GM18858 (cell line): ENCODE data around the gene CCT6B.

Experiments used
- ATAC-seq: cut with Tn5 transposase; IDR thresholded peaks from one replicate; pipeline ENCODE4 v1.9.1; 2021; ENCODE audit not compliant: unreplicated experiment

The CCT6B gene

DNA sequence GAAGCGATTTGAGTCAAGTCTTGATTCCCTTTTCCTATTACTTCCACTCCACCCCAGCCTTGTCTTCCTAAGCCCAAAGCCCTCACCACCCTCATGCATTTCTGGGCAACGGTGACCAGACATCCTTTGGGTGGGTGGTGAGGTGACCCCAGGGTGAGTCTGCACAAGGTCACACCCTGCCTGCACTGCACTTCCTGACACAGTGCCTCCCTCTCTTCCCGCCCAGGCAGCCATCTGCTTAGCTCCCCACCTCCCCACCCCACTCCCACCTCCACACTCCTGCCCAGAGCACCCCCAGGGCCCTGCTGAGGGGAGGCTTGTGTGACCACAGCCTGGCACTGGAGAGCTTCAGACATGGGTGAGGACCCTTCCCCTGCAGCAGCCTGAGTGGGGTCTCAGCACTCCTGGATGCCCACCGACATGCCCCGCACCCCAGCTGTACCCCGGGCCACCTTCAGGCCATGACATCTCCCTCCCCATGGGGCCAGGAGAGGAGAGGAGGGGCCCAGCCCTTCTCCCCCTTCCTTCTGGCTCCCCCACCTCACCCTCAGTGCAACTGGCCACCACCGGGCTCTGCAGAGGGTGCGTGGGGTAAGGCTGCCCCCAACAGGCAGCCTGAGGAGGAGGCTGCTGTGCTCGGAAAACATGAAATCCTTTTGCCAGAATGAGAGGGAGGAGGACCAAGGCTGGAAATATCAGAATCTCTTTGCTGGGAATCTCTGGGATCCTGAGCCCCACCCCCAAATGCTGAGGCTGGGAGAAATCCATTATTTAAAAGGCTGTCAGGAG lies 68.6 kb downstream of the CCT6B start:
- ATAC-seq = no peak

DNA sequence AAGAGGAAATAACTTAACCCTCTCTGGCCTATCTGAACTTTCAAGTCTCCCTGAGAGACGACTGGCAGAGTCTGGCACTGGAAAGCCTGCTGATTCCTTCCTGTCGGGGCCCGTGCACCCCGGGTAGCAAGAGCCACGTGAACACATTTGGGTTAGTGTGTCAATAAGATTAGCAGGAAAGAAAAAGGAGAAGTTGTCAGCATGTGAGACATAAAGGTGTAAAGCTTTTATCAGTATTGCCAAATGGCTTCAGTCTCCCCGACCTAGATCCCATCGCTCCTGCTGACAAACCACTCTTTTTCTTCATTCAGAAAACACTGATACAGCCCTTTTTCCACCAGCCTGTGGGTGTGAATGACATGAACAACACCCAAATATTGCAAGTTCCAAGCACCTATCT lies 74.4 kb downstream of the CCT6B start:
- ATAC-seq = no peak

DNA sequence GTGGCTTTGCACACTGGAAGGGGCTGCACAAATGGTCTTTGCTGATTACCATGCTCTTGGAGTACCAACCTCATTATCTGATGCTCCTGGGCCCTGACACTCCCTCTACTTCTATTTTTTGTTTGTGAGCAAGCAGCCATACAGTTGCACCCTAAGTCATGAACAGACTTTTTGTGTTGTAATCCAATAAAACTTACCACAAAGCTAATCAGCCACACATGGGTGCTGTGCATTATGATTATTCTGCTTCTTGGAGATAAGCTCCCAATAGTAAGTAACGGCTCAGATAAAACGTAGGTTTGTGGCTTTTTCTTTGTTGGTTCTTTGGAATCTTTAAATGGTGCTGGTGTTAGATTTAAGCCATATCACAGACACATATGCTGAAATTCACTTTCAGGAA lies 76.2 kb downstream of the CCT6B start:
- no peak for ATAC-seq

DNA sequence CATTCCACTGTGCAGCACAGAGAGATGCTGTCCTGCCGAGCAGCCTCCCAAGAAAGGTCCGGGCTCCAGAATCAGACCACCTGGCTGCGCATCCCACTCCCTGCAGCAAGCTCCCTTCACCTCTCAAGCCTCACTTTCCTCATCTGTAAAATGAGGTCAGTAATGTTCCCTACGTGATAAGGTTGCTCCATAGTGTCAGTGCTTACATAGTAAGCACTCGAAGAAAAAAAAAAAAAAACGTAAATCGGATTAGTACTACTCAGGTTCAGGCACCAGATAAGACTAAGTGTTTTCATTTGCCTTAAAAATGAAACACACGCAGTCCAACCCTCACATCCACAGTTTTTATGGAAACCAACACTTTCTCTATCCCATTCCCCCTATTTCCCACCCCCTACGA lies 76.7 kb downstream of the CCT6B start:
- no peak for ATAC-seq

DNA sequence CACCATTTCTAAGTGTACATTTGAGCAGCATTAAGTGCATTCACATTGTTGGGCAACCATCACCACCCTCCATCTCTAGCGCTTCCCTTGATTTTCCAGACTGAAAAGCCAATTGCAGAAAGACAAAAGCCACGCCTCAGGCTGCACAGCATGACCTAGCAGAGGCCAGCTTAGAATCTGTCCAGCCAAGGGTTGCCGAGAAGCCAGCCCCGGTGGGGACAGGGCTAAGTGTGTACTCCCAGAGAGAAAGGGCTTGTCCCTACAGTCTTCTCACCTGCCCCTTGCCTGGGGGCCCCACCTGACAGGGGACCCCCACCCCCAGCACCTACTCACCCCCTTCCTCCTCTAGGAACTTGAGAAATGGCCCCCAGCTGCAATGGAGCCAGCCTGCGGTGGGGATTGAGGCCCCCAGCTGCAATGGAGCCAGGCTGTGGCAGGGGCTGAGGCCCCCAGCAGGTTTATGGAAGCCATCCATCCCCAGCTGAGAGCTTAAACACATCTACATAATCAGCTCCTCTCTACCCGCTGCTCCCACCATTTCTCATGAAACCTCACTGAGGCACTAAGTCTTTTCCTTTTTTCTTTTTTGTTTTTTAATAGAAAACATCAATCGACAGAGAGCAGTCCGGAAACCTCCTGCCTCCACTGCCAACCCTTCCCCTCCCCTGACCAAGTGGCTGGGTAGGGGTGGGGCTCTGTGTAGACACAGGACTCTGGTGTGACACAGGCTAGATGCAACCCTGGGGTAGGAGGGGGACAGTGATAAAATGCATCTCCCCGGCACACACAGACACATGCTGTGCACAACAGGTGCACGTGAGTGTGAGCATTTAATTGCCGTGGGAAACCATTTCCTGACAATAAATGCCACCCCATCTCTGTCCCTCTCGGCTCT lies 77.9 kb downstream of the CCT6B start:
- no peak for ATAC-seq

DNA sequence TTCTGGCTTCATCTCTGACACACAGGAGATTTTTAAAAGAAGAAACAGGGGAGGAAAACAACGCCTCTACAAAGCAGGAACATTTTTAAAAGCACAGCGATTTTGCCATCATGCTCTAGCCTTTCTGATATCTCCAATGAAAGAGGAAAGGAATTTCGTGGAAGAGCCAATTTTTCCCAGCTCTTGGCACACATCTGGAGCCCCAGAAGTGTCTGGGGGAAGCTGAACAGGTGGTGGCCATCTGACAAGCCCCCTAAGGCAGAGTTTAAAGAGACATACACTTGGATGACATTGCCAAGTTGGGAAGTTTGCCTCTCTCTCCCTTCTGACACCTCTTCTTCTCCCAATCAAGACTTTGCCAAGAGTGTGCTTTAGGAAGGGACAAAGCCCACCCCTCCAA lies 82.1 kb downstream of the CCT6B start:
- ATAC-seq = no peak
